Cardiac fibroblast (primary cell): Measurements from ENCODE around the gene KRTAP2-4.
"Not testable (repeated sequence)": the region's sequence is repeated elsewhere in the genome, so short reads cannot be mapped to it uniquely, and the experiment has no call there.

Experiments used
- DNase-seq, 2 donors: peaks; one replicate each; pipeline versions ENCODE4 v3.0.0 to v3.0.0-alpha.2; 2010; ENCODE audit warnings: low read depth in 2 of 2
- H3K4me3 ChIP-seq, 2 donors: replicated peaks in 1 of 2; 1 replicate in 1 of 2; 2 replicates in 1 of 2; pipeline ENCODE4 v1.5.1; 2011; ENCODE audit warnings: low read depth in 2 of 2, low read length in 2 of 2, mild to moderate bottlenecking in 2 of 2, moderate library complexity in 1 of 2
- TF ChIP-seq, protein P1 (sequence below): IDR thresholded peaks from one replicate; pipeline ENCODE4 v1.5.1; 2011; ENCODE audit warnings: low read depth, mild to moderate bottlenecking, low read length, inconsistent platforms

The KRTAP2-4 gene

DNA sequence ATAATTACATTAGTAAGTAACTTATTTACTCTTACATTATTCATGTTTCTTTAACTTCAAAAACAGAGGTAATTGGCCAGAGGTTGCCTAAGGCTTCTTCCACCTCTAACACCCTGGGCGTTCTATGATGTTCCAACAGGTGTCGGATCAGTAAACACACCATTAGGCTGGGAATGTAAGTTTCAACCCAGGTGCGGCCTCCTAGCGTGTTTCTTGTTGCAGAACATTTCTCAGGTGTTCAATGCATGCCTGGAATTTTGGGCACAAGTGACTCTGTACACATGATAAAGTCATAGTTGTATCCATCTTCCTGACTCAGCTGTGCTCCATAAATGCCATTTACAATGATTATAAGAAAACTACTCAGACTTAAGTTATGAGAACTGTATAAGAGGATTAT lies 11.7 kb downstream of the KRTAP2-4 start:
- TF ChIP-seq, protein P1, sequence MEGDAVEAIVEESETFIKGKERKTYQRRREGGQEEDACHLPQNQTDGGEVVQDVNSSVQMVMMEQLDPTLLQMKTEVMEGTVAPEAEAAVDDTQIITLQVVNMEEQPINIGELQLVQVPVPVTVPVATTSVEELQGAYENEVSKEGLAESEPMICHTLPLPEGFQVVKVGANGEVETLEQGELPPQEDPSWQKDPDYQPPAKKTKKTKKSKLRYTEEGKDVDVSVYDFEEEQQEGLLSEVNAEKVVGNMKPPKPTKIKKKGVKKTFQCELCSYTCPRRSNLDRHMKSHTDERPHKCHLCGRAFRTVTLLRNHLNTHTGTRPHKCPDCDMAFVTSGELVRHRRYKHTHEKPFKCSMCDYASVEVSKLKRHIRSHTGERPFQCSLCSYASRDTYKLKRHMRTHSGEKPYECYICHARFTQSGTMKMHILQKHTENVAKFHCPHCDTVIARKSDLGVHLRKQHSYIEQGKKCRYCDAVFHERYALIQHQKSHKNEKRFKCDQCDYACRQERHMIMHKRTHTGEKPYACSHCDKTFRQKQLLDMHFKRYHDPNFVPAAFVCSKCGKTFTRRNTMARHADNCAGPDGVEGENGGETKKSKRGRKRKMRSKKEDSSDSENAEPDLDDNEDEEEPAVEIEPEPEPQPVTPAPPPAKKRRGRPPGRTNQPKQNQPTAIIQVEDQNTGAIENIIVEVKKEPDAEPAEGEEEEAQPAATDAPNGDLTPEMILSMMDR, result no peak
- no peak for DNase-seq
- H3K4me3 ChIP-seq, result no peak overlapping the region

GRCh38 chr17:41052566-41052965 lies 13.1 kb downstream of the KRTAP2-4 start:
- peak in 1 of 2 donors; percentile 29 for DNase-seq
- H3K4me3 ChIP-seq, result no peak overlapping the region
- TF ChIP-seq, protein P1, result no peak

GRCh38 chr17:41049110-41049509 lies 16.6 kb downstream of the KRTAP2-4 start:
- no peak overlapping the region for H3K4me3 ChIP-seq
- DNase-seq, result peak in 1 of 2 donors; percentile 85
- TF ChIP-seq, protein P1, result no peak

DNA sequence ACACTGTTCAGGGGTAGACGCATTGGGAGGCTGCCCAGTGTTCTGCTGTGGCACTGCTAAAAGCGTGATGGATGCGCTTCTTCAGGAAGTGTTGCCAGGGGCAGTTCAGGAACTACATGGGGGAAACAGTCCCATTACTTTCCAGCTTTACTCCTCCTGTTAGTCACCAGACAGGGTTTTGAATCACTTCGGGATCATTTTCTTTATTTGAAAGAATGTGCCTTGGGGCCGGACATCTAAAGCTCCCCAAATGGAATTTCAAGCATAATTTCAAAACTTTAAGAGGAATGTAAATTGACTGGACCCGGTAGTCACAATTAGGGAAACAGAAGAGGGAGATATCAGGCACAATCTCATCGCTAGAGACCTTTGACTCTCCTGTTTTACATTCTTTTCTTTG lies 17.2 kb downstream of the KRTAP2-4 start:
- DNase-seq, result peak in 1 of 2 donors; percentile 57
- TF ChIP-seq, protein P1, result no peak
- no peak overlapping the region for H3K4me3 ChIP-seq

GRCh38 chr17:41046735-41047465 lies 18.8 kb downstream of the KRTAP2-4 start, which contains the start of gene KRTAP2-1:
KRTAP2-1 (minus strand) TSS chr17:41047316; CDS start chr17:41047267, 49 bp downstream.
- DNase-seq, H3K4me3 ChIP-seq: not testable (repeated sequence)

DNA sequence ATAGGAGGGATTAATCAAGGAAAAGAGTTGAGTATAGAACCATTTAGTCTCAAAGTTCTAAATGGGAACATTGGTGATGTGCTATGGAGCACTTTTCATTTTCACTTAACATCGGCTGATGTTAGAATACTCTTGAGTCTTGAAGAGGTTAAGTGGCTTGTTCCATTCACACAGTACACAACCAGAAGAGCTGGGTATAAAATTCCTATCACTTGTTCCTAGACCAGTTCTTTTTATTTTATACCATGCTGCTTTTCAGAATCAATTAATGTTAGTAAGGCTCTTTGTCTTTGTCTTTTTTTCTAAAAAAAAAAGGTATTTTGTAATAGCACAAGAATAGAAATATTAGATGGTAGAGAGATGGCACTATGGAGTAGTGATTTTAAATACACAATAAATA lies 22.7 kb downstream of the KRTAP2-4 start:
- H3K4me3 ChIP-seq, result no peak overlapping the region
- TF ChIP-seq, protein P1, result no peak

GRCh38 chr17:41040783-41041571 lies 24.7 kb downstream of the KRTAP2-4 start, which contains the start of gene KRTAP1-1:
KRTAP1-1 (minus strand) TSS chr17:41041450; CDS start chr17:41041397, 53 bp downstream.
- H3K4me3 ChIP-seq, DNase-seq: not testable (repeated sequence)

More for the DNA sequence above, 22.7 kb downstream of the KRTAP2-4 start:
- DNase-seq, result no peak
